SK-N-SH (cell line): ENCODE results near the gene C10orf67.

Experiments used
- CTCF ChIP-seq: fragments of 200-600 bp; sonication (generic); IDR thresholded peaks from 2 replicates; pipeline ENCODE4 v1.6.1; 2017; ENCODE audit warnings: antibody characterized with exemption, mild to moderate bottlenecking, moderate library complexity
- EP300 ChIP-seq, 2 experiments: IDR thresholded peaks; 2 replicates each; pipeline versions ENCODE4 v1.4.0 to v1.6.1; 2012; ENCODE audit warnings: borderline replicate concordance in 1 of 2, low read depth in 1 of 2, low read length in 1 of 2
- EZH2phosphoT487 ChIP-seq: fragments of 200-600 bp; sonication (generic); IDR thresholded peaks from 2 replicates; pipeline ENCODE4 v1.6.1; 2017; ENCODE audit warnings: low read depth, mixed run types, mild to moderate bottlenecking, antibody characterized with exemption, moderate library complexity, borderline replicate concordance
- GATA2 ChIP-seq: sonication (generic); formaldehyde crosslinking; IDR thresholded peaks from 2 replicates; pipeline ENCODE4 v1.5.0; 2020; ENCODE audit warnings: mild to moderate bottlenecking, missing genetic modification reagents
- MAX ChIP-seq: IDR thresholded peaks from 2 replicates; pipeline ENCODE4 v1.4.0; 2012; ENCODE audit warnings: low read depth
- MXI1 ChIP-seq: IDR thresholded peaks from 2 replicates; pipeline ENCODE4 v1.6.1; 2012; ENCODE audit warnings: mild to moderate bottlenecking, low read depth, low read length, improper control_type of control experiment
- PBX3 ChIP-seq: IDR thresholded peaks from 2 replicates; pipeline ENCODE4; 2012
- RAD21 ChIP-seq: IDR thresholded peaks from 2 replicates; pipeline ENCODE4 v1.6.1; 2012; ENCODE audit warnings: mild to moderate bottlenecking, low read length
- RXRA ChIP-seq: IDR thresholded peaks from 2 replicates; pipeline ENCODE4 v1.4.0; 2012; ENCODE audit warnings: low read depth, mild to moderate bottlenecking, borderline replicate concordance
- TAF1 ChIP-seq: IDR thresholded peaks from 2 replicates; pipeline ENCODE4 v1.6.1; 2012; ENCODE audit warnings: low read depth, mild to moderate bottlenecking, low read length, moderate library complexity, borderline replicate concordance

GRCh38 chr10:23186697-23187096 is 157.9 kb downstream of the C10orf67 start:
- TF ChIP-seq CTCF (no peak), EP300 (IDR thresholded peaks at IDR 0.05; ENCODE audit: borderline replicate concordance in 1 of 2, low read depth in 1 of 2, low read length in 1 of 2) (no peak), GATA2 (CRISPR knock-in tag) (no peak), EZH2phosphoT487 (no peak), MXI1 (no peak), PBX3 (no peak), MAX (no peak), TAF1 (no peak), RAD21 (no peak), RXRA (no peak)
